HG02884 (cell line): ENCODE results near the gene TSPEAR.
"Not testable (repeated sequence)": the region's sequence is repeated elsewhere in the genome, so short reads cannot be mapped to it uniquely, and the experiment has no call there.

Source experiments
- ATAC-seq: cut with Tn5 transposase; IDR thresholded peaks from one replicate; pipeline ENCODE4 v1.9.1; 2021; ENCODE audit warnings: mild to moderate bottlenecking, moderate library complexity; ENCODE audit not compliant: unreplicated experiment

The TSPEAR gene

DNA sequence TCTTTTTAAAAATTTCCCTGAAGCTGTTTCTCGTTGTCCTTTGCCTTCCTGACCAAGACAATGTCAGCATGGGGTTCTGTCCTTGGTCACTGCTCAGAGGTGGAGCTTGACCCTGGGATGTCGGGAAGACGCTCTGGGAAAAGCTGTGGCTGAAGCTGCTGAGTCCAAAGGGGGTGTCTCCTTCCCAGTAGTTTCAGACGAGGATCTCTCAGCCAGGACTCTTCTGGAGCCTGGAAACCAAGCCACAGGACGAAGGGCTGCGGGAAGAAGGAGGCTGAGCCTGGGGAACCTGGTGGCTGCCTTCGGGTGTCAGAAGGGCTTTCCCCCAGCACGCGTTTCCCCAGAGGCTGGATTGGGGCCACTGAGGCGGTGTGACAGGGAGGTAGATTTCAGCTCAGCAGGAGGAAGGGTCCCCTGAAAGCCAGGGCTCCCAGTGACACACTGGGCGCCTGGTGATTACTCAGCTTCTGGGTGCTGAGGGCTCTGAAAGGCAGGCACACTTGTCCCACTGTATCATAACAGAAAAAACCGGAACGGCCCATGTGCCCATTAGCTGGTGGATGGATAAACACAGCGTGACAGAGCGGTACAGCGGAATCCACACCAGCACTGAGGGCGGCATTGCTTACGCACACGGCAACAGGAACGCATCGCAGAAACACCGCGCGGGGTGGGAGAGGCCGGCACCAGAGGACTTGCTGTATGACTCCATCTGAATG, 24.4 kb downstream of the TSPEAR start:
- ATAC-seq: no peak

DNA sequence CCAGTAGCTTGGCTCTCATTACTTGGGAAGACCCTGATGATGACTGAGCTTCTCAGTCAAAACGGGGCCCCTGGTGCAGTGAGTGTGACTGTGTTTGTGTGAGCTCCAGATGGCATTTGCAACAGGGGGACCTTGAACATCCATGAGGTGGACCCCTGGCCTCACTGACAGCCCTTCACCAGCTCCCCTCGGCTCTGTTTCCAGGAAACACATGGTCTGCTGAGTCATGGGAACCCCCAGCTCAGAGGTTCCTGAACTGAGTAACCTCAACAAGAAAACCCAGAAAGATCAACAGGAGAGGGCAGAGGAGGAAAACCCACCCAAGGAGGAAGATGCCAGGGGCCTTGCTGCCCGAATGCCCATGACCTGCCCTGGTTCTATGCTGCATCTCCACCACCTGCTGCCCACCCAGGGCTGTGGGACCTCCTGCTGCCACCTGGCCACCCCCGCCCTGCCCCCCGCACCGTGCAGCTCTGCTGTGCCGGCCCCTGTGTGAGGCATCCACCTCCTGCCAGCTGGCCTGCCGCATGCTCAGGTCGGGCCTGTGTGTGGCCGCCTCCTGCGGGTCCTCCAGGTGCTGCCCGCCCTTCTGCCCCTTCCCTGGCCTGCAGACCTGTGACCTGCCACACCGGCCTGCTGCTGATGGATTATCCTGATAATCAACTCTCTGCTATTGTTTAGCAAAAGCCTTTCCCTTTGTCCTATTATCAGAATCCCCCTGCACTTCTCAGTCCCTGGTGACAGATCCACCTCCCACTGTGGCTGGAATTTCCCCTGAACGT, 25.2 kb downstream of the TSPEAR start:
- ATAC-seq: no peak

DNA sequence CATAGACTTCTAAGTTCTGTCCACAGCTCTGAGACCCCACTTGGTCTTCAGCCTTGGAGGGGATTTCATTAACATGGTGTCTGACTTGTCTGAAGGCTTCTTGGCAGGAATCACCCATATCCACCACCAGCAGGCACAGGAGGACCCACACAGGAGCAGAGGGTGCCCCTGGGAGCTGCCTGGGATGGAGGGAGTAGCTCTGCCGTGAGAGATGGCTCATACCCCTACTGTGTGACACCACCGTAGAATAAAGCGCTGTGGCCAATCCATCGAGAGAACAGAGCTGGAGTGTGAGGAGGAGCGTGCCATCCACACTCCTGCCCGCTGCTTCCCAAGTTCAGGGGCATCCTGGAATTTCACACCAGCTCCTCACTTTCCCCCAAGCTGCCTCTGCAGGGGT, 26.3 kb downstream of the TSPEAR start:
- ATAC-seq: not testable (repeated sequence)

DNA sequence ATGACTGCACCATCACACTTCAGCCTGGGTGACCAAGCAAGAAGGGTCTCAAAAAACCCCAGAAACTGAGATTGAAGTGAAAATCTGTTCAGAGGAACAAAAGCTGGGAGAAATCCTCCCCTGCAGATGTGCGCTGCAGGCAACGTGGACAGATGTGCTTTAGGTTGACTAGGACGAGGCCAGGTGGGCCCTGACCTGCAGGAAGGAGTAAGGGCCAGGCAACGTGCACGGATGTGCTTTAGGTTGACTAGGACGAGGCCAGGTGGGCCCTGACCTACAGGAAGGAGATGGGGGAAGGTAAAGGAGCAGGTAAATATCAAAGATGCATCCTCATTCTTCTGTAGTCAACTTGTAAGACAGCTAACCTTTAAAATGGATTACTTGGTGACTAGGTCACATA, 26.9 kb downstream of the TSPEAR start:
- no peak for ATAC-seq

DNA sequence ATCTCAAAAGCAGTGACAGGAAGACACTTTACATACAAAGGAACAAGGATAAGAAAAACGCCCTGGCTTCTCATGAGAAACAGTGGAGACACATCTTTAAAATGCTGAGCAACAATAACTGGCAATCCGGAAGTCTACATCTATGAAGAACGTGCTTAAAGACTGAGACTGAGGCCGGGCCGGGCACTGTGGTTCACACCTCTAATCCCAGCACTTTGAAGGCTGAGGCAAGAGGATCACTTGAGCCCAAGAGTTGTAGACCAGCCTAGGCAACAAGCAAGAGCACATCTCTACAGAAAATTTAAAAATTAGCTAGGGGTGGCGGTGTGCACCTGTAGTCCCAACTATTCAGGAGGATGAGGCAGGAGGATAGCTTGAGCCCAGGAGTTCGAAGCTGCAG, 27.3 kb downstream of the TSPEAR start:
- no peak for ATAC-seq

DNA sequence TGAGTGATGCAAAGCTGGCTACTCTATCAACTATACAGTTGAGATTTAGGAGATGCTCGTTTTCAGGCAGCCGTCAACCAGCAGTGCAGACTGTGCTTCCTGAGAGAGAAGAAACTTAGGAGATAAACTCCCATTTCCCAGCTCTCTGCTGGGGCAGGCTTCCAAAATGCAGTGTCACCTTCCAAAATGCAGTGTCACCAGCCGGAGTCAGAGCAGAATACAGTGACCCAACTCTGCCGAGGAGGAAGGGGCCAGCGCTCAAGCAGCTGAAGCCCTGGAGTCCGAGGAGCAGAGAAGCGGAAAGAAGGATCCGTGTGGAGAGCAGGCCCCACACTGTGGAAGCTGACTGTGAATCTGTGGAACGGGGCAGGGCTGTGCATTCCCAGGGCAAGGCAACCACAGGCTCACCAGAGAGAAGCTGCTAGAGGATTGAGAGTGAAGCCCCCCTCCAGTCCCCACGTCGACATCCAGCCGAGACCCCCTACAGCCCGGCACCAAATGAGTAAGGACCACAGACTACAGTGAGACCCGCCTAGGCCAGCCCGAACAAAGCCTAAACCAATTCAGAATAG, 28.7 kb downstream of the TSPEAR start:
- ATAC-seq: no peak

DNA sequence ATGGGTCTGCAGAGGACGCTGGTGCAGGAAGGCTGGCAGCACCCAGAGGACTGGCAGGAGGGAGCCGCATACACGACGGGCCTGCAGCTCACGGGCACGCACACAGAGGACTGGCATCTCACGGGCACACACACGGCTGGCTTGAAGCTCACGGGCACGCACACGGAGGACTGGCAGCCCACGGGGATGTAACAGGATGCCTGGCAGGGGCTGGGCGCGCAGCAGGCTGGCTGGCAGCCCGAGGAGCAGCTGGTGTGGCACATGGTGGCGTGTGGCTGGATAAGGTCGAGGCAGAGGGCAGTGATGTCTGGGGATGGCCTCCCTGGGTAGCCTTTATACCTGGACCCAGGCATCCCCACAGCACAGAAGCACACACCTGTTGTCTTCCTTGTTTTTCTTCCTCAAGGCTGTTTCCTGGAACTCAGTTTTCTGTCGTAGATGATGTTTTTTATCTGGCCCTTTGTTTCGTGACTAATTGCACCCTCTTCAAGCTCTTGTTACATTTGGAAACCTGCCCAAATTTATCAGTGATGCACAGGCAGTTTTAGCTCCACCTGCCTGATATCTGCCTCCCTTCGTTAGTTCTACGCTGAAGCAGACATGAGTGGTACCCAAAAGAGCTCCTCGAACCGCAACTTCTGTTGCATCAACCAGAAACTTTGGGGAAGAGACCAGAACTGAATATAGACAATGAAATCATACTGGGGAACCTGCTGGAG, 29.4 kb downstream of the TSPEAR start, which contains the start of gene KRTAP12-1:
Gene KRTAP12-1 (minus strand): TSS at position 303 of the 719 bp plus-strand sequence. CDS start 40 bp downstream, at position 263.
- ATAC-seq: no peak

DNA sequence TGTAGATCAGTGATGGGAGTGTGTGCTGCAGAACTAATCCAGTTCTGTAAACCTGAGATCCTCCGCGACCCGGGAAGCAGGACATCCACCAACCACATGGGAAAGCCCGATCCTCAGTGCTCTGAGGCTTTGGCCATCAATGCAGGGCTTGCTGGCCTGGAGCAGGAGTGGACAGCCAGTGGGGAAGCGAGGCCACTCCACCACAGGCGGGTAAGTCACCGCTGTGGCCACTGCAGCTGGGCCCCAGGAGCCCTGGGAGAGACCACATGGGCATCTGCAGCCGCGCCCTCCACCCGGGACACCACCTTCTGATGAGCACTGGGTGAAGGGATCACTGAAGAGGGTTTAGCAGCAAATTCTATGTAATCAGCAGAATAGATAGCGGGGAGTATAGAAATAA, 30.2 kb downstream of the TSPEAR start:
- no peak for ATAC-seq

DNA sequence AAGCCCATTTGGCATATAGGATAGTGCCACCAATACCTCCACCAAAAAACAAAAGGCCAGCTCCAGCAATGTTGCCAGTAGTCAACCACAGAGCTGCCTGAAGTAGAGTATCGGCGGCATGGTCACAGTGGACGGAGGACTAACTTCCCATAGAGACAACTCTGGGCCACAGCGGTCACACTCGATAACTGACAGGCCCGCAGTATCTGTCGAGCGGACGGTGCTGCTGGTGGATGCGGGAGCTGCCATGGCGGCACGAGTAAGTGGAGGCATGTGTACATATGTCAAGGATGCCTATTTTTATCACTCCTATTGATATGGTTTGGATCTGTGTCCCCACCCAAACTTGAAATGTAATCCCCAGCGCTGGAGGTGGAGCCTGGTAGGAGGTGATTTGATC, 33.5 kb downstream of the TSPEAR start:
- no peak for ATAC-seq

DNA sequence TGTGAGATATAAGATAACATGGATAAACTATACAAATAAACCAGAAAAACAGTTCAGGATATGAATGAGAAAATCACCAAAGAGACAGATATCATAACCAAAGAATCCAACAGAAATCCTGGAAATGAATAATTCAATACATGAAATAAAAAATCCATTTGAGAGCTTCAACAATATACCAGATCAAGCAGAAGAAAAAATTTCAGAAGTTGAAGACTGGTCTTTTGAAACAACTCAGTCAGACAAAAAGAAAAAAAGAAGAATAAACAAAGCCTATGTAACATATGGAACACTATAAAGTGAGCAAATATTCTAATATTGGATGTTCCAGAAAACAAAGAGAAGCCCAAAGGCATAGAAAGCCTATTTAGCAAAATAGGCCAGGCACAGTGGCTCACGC, 39.5 kb downstream of the TSPEAR start:
- no peak for ATAC-seq

DNA sequence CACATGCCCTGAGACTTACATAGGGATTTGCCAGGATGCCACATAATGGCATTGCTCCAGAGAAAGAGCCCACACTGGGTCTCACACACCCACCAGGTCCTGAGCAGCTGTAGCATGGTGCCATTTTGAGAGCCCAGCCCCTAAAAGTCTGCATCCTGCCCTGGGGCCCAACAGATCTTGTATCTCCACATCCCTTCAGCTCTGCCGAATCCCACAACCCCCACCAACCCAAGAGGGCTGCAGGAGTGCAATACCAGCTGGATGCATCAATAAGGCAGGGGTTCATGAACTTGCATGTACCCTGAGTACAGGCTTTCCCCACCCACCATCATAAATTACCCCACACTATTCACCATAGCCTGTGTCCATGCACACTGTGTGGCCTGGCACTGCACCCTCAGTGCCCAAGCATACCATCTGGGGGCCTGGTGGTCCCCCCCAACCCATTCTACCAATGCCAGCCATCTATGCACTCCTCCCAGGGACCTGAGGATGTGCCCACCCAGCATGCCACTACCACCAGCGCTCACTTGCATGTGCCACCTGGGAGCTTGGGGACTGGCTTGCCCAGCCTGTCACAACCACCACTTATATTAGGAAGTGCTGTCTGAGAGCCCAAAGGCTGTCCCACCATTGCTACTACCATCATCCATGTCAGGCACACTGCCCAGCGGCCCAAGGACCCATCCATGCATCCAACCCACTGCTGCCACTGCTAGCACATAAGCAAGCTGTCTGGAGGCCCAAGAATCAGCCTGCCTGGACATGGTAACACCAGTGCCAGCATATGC, 40.5 kb downstream of the TSPEAR start:
- no peak for ATAC-seq

DNA sequence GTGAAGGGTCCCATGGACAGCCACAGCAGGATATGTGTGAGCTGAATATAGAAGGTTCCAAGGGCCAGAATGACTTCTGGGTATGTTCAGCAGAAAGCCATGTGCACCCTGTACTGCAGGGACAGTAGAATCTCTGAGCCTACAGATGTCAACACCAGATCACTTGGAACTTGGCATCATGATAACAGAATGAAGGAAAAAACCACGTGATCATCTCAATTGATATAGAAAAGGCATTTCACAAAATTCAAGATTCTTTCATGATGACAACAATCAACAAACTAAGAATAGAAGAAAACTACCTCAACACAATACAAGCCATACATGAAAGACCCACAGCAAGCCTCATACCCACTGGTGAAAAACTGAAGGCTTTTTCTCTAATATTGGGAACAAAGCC, 43.8 kb downstream of the TSPEAR start:
- no peak for ATAC-seq

DNA sequence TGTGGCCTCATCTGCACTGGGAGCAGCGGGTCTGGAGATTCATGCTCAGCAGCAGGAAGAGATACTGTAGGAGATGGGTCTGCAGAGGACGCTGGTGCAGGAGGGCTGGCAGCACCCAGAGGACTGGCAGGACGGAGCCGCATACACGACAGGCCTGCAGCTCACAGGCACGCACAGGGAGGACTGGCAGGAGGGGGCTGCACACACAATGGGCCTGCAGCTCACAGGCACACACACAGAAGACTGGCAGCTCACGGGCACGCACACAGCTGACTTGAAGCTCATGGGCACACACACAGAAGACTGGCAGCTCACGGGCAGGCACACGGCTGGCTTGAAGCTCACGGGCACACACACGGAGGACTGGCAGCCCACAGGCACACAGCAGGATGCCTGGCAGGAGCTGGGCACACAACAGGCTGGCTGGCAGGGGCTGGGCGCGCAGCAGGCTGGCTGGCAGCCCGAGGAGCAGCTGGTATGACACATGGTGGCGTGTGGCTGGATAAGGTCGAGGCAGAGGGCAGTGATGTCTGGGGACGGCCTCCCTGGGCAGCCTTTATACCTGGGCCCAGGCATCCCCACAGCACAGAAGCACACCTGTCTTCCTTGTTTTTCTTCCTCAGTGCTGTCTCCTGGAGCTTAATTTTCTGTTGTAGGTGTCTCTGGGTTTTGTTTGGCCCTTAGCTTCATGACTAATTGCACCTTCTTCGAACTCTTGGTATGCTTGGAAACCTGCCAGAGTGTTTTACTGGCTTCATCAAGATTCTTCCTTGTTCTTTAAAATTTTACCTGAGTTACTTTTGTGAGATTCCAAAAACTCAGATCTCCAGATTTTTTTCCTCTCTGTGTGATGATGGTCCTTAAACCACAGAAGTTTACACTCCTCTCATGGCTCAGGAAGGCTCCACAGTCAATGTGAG, 44.7 kb downstream of the TSPEAR start, which contains the start of gene KRTAP12-2:
Gene KRTAP12-2 (minus strand): TSS at position 527 of the 920 bp plus-strand sequence. CDS start 41 bp downstream, at position 486.
- ATAC-seq: no peak

DNA sequence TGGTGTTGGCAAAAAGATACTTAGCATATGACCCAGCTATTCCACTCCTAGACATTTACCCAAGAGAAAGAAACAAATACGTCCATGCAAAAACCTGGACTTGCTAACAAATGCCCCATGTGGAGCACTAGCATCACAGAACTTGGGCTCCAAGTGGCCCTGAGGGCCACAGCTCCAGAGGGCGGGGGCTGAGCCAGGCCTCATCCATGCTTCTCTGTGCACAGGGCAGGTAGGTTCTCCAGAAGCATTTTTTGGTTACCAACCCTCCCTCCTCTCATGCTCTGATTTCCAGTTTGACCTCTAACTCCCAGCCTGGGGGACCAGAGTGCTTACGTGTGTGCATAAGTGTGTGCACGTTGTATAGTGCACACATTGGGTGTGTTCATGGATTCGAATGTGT, 46.7 kb downstream of the TSPEAR start:
- ATAC-seq: no peak

DNA sequence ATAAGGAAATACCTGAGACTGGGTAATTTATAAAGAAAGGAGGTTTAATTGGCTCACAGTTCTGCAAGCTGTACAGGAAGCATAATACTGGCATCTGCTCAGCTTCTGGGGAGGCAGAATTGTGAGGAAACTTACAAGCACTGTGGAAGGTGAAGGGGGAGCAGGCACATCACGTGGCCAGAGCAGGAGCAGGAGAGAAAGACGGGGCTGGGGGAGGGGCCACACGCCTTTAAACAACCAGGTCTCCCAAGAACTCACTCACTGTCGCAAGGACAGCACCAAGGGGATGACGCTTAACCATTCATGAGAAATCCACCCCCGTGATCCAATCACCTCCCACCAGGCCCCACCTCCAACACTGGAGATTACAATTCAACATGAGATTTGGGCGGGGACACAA, 49.8 kb downstream of the TSPEAR start:
- not testable (repeated sequence) for ATAC-seq

DNA sequence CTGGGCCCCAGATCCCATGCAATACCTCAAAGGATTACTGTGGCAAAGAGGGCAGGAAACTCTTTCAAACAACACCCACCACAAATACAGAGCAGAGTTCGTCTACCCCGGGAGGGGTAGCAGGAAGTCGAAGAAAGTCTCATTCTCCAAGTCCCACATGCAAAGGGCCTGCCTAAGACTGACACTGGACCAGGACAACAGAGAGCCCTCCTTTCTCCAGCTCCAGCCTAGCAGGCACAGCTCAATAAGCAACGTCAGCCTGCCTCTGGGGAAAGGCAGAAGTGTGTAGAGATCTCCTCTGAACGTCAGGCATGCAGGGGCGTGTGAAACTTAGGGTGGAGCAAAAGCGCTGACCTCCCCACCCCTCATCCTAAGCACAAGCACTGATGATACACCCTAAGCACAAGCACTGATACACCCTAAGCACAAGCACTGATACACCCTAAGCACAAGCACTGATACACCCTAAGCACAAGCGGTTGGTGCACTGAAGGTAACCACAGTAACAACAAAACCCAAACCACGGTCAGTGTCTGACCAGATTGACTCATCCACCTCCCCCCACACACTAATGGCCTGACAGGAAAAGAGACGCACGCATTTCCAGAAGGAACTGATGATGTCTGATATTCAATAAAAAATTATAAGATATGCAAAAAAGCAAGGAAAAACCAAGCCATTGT, 52.3 kb downstream of the TSPEAR start:
- no peak for ATAC-seq

DNA sequence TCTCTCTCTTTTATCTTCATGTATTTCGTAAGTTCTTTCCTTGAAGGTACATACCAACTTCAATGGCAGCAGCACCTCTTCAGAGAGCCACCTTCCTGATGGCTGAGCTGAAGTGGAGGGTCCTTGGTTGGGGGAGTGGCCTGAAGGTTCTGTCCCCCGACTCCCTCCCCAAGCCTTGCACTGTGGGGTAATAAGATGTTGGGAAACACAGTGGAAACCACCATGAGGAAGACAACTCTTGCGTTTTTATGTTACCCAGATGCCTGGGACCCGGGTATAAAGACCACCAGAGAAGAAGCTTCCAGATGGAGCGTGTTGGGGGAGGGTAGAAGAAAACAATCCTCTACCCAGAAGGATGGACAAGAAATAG, 52.8 kb downstream of the TSPEAR start:
- no peak for ATAC-seq

DNA sequence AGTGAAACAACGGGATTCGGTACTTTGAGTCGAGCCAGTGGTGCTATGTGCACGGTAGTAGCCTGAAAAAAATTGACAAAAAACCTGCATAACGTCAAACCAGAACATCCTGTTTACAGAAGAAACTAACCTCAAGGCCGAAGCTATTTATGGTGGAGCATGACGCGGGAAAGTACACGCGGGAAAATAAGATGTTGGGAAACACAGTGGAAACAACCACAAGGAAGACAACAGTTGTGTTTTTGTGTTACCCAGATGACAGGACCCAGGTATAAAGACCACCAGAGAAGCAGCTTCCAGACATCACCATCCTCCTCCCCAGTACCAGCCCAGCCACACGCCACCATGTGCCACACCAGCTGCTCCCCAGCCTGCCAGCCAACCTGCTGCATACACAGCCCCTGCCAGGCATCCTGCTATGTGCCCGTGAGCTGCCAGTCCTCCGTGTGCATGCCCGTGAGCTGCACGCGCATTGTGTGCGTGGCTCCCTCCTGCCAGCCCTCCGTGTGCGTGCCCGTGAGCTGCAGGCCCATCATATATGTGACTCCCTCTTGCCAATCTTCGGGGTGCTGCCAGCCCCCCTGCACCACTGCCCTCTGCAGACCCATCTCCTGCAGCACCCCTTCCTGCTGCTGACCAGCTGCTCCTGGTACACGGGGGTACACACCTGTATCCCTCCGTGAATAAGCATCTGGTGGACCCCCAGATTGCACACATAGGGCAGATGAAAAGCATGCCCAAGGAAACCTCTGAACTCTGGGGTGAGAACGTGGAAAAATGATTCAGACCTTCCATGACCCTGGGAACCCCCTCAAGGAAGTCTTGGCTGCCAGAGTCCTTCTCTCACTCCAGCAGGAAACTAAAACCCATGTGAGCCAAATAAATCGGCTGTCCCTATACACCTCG, 53.5 kb downstream of the TSPEAR start, which contains the start of gene KRTAP12-3:
Gene KRTAP12-3 (plus strand): TSS at position 298 of the 906 bp plus-strand sequence. CDS start 48 bp downstream, at position 346.
- no peak for ATAC-seq
